Esophagus muscularis mucosa (tissue), 4 donors: ENCODE data around the gene CDK4.

Experiments
- EP300 ChIP-seq: sonication (generic); formaldehyde crosslinking; IDR thresholded peaks from one replicate; pipeline ENCODE4 v1.6.1; 2017; ENCODE audit warnings: antibody characterized with exemption
- POLR2A ChIP-seq: fragments of 450-650 bp; IDR thresholded peaks from one replicate; pipeline ENCODE4 v1.6.1; 2017; ENCODE audit warnings: antibody characterized with exemption, moderate library complexity, mild to moderate bottlenecking, low read depth
- POLR2AphosphoS5 ChIP-seq, 2 donors: sonication (generic); formaldehyde crosslinking; IDR thresholded peaks; one replicate each; pipeline ENCODE4 v1.6.1; 2017; ENCODE audit warnings: antibody characterized with exemption in 2 of 2
- TF ChIP-seq, protein P1 (sequence below), 3 experiments: fragments of 200-600 bp in 2 of 3; fragments of 450-650 bp in 1 of 3; sonication (generic) in 2 of 3; IDR thresholded peaks; one replicate each; pipeline ENCODE4 v1.5.1; 2017 to 2019; ENCODE audit warnings: antibody characterized with exemption in 3 of 3, mild to moderate bottlenecking in 2 of 3, moderate library complexity in 1 of 3

- TF ChIP-seq EP300 (no peak), POLR2A (no peak), POLR2AphosphoS5 (IDR thresholded peaks at IDR 0.05) (no peak)
- TF ChIP-seq, protein P1, sequence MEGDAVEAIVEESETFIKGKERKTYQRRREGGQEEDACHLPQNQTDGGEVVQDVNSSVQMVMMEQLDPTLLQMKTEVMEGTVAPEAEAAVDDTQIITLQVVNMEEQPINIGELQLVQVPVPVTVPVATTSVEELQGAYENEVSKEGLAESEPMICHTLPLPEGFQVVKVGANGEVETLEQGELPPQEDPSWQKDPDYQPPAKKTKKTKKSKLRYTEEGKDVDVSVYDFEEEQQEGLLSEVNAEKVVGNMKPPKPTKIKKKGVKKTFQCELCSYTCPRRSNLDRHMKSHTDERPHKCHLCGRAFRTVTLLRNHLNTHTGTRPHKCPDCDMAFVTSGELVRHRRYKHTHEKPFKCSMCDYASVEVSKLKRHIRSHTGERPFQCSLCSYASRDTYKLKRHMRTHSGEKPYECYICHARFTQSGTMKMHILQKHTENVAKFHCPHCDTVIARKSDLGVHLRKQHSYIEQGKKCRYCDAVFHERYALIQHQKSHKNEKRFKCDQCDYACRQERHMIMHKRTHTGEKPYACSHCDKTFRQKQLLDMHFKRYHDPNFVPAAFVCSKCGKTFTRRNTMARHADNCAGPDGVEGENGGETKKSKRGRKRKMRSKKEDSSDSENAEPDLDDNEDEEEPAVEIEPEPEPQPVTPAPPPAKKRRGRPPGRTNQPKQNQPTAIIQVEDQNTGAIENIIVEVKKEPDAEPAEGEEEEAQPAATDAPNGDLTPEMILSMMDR (IDR thresholded peaks at IDR 0.05): no peak
Observed at GRCh38 chr12:57771236-57771872, 19.2 kb upstream of the CDK4 start.
